Common myeloid progenitor, CD34-positive (primary cell): ENCODE data around the gene PLCB4.

Experiments
- CTCF ChIA-PET: fragments of 350-600 bp; sonication (Branson Sonifier 250); formaldehyde crosslinking; loops from one replicate; lab custom pipeline; 2021; ENCODE audit warnings: antibody characterized with exemption; lab: Charles Lee
- POLR2A ChIA-PET: fragments of 350-600 bp; sonication (Branson Sonifier 250); formaldehyde crosslinking; loops from one replicate; lab custom pipeline; 2021; ENCODE audit warnings: antibody characterized with exemption; lab: Charles Lee
- DNase-seq, 3 donors: peaks; one replicate each; pipeline versions ENCODE4 v3.0.0 to v3.0.0-alpha.2; 2013
- H3K27ac ChIP-seq, 2 experiments: 1 replicate in 1 of 2; 2 replicates in 1 of 2; pipeline ENCODE4 v1.7.0; 2013; ENCODE audit warnings: inconsistent platforms in 2 of 2, low read length in 2 of 2, mild to moderate bottlenecking in 2 of 2, low read depth in 1 of 2, moderate library complexity in 1 of 2; ENCODE audit not compliant: severe bottlenecking in 2 of 2, insufficient read depth in 1 of 2, poor library complexity in 1 of 2
- H3K27me3 ChIP-seq, 5 experiments: replicated peaks in 2 of 5; 1 replicate in 3 of 5; 2 replicates in 2 of 5; pipeline versions ENCODE4 v1.6.1 to v1.7.0; 2013; ENCODE audit warnings: low read length in 4 of 5, mild to moderate bottlenecking in 2 of 5, moderate library complexity in 2 of 5, inconsistent platforms in 1 of 5; ENCODE audit not compliant: insufficient read depth in 5 of 5, control insufficient read depth in 4 of 5
- H3K36me3 ChIP-seq, 4 experiments: 1 replicate in 2 of 4; 2 replicates in 2 of 4; pipeline versions ENCODE4 v1.6.1 to v1.7.0; 2013; ENCODE audit warnings: low read length in 3 of 4, control low read depth in 1 of 4, mild to moderate bottlenecking in 1 of 4; ENCODE audit not compliant: control insufficient read depth in 4 of 4, insufficient read depth in 4 of 4
- H3K4me1 ChIP-seq, 4 experiments: 1 replicate in 3 of 4; 2 replicates in 1 of 4; pipeline versions ENCODE4 v1.6.1 to v1.7.1; 2013; ENCODE audit warnings: low read length in 3 of 4, mild to moderate bottlenecking in 3 of 4, control low read depth in 1 of 4, inconsistent platforms in 1 of 4, moderate library complexity in 1 of 4; ENCODE audit not compliant: control insufficient read depth in 4 of 4, insufficient read depth in 4 of 4; ENCODE audit errors: control extremely low read depth in 1 of 4
- H3K4me3 ChIP-seq, 7 experiments: 1 replicate in 4 of 7; 2 replicates in 3 of 7; pipeline versions ENCODE4 v1.5.1 to v1.7.0; 2013; ENCODE audit warnings: mild to moderate bottlenecking in 7 of 7, low read length in 6 of 7, moderate library complexity in 6 of 7, inconsistent platforms in 2 of 7, low read depth in 2 of 7, control low read depth in 1 of 7; ENCODE audit not compliant: insufficient read depth in 4 of 7, control insufficient read depth in 1 of 7; ENCODE audit errors: extremely low read depth in 1 of 7
- H3K9me3 ChIP-seq, 5 experiments: 1 replicate in 4 of 5; 2 replicates in 1 of 5; pipeline versions ENCODE4 v1.6.1 to v1.7.1; 2013; ENCODE audit warnings: low read length in 4 of 5, mild to moderate bottlenecking in 2 of 5, inconsistent platforms in 1 of 5, low read depth in 1 of 5, moderate library complexity in 1 of 5; ENCODE audit not compliant: control insufficient read depth in 4 of 5, insufficient read depth in 2 of 5; ENCODE audit errors: control extremely low read depth in 1 of 5
- WGBS: methylation state at CpG from one replicate; pipeline ENCODE4 v1.1.5; 2013; ENCODE audit not compliant: insufficient coverage; 5-methylcytosine and 5-hydroxymethylcytosine counted together

The PLCB4 gene

GRCh38 chr20:9515214-9515585 lies 446.3 kb downstream of the PLCB4 start:
- H3K9me3 ChIP-seq, result peaks cover 0 to 2% (median 0%) of the 10 kb centered on the region in 5 experiments
- CTCF ChIA-PET, result interaction anchor here (1.9 kb wide), 1 partner anchor 12 kb away, joined by 6 read pairs; no protein-coding TSS in a partner anchor
- 21% methylated on average over 5 of the region's 13 CpGs for WGBS
- no peaks in the 10 kb centered on the region for H3K36me3 ChIP-seq
- peaks cover 3 to 26% (median 15%) of the 10 kb centered on the region in 4 experiments for H3K4me1 ChIP-seq
- POLR2A ChIA-PET, result no interaction called here
- no peak overlapping the region for H3K27ac ChIP-seq
- no peak for DNase-seq
- H3K27me3 ChIP-seq, result peaks cover 37 to 99% (median 49%) of the 10 kb centered on the region in 5 experiments
- no peak overlapping the region for H3K4me3 ChIP-seq

- peaks cover 32 to 99% (median 49%) of the 10 kb centered on the region in 5 experiments for H3K27me3 ChIP-seq
- POLR2A ChIA-PET, result no interaction called here
- H3K27ac ChIP-seq, result no peak overlapping the region
- CTCF ChIA-PET, result interaction anchor here (1.9 kb wide), 1 partner anchor 12 kb away, joined by 6 read pairs; no protein-coding TSS in a partner anchor
- peaks cover 0 to 2% (median 0%) of the 10 kb centered on the region in 5 experiments for H3K9me3 ChIP-seq
- H3K36me3 ChIP-seq, result no peaks in the 10 kb centered on the region
- WGBS, result under 1% methylated on average over 38 of the region's 38 CpGs
- peaks cover 3 to 26% (median 15%) of the 10 kb centered on the region in 4 experiments for H3K4me1 ChIP-seq
- H3K4me3 ChIP-seq, result peak overlapping the region in 6 of 7 experiments; percentile 24 to 69 (median 60)
- peak in 2 of 3 donors; percentile 32 to 48 for DNase-seq
Observed at GRCh38 chr20:9515741-9516233, 446.9 kb downstream of the PLCB4 start.

DNA sequence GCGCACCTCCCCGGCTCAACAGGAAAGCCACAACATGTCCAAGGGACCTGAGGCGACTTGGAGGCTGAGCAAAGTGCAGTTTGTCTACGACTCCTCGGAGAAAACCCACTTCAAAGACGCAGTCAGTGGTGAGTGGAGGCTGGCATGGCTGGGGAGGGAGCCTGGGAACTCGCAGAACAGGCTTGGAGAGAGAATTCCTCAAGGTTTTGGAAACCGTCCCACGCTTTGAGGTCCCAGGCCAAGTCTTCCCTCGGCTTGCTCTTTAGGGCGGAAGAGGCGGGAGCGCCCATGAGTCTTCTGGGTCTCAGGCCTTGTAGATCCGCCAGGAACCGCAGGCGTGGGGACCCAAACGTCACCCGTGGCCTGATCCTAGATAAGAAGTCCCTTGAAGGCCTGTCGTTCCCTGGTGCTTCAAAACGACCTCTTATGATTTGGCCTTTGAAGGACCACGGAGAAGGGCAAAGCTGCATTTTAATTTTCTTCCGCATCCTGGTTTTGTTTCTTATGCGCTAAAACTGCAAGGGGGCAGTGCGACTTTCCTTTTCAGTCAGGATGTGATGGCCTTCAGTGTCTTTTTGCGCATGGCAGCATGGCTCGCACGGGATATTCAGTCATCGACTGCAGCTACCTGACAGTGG lies 447.5 kb downstream of the PLCB4 start:
- Histone ChIP-seq H3K36me3 (no peaks in the 10 kb centered on the region), H3K27ac (no peak overlapping the region), H3K9me3 (peaks cover 0 to under 1% (median 0%) of the 10 kb centered on the region in 5 experiments), H3K27me3 (peaks cover 28 to 100% (median 51%) of the 10 kb centered on the region in 5 experiments), H3K4me1 (peaks cover 3 to 26% (median 15%) of the 10 kb centered on the region in 4 experiments), H3K4me3 (peak overlapping the region in 6 of 7 experiments; percentile 24 to 69 (median 60))
- POLR2A ChIA-PET, result no interaction called here
- 2% methylated on average over 28 of the region's 28 CpGs for WGBS
- CTCF ChIA-PET, result no interaction called here
- DNase-seq, result peak in 2 of 3 donors; percentile 24 to 33

DNA sequence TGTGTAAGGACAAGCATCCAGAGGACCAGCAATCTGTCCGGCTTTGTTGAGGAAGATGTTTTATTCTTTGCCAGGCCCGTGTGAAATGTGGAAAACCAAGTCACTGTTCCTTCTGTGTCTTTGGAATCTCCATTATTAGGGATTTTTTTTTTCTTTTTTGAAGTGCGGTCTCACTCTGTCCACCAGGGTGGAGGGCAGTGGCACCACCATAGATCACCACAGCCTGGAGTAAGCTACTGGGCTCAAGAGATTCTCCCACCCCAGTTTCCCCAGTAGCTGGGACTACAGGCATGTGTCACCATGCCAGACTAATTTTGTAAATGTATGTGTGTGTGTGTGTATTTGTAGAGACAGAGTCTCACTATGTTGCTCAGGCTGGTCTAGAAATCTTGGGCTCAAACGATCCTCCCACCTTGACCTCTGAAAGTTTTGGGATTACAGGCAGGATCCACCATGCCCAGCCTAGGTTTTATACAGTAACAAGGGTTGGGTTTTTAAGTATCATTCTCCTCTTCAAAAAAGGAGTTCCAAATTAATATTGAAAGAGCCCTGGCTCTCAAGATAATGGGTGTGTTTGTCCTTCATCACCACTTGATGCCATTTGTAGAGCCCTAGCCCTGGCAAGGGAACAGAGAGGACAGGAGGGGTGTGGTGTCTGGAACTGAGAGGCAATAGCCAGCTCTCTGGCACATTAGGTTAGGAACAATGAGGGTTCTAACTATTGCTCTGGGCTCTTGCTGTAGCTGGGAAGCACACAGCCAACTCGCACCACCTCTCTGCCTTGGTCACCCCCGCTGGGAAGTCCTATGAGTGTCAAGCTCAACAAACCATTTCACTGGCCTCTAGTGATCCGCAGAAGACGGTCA lies 448.6 kb downstream of the PLCB4 start:
- peaks cover 21 to 97% (median 50%) of the 10 kb centered on the region in 5 experiments for H3K27me3 ChIP-seq
- WGBS, result 42% methylated on average over 8 of the region's 8 CpGs
- CTCF ChIA-PET, result no interaction called here
- H3K27ac ChIP-seq, result no peak overlapping the region
- no peak overlapping the region for H3K4me3 ChIP-seq
- no peaks in the 10 kb centered on the region for H3K9me3 ChIP-seq
- peaks cover 3 to 26% (median 15%) of the 10 kb centered on the region in 4 experiments for H3K4me1 ChIP-seq
- POLR2A ChIA-PET, result no interaction called here
- DNase-seq, result no peak
- no peaks in the 10 kb centered on the region for H3K36me3 ChIP-seq

GRCh38 chr20:9518576-9519175 lies 449.8 kb downstream of the PLCB4 start:
- Histone ChIP-seq H3K4me1 (peaks cover 3 to 26% (median 15%) of the 10 kb centered on the region in 4 experiments), H3K36me3 (no peaks in the 10 kb centered on the region), H3K27me3 (peaks cover 14 to 92% (median 50%) of the 10 kb centered on the region in 5 experiments)

DNA sequence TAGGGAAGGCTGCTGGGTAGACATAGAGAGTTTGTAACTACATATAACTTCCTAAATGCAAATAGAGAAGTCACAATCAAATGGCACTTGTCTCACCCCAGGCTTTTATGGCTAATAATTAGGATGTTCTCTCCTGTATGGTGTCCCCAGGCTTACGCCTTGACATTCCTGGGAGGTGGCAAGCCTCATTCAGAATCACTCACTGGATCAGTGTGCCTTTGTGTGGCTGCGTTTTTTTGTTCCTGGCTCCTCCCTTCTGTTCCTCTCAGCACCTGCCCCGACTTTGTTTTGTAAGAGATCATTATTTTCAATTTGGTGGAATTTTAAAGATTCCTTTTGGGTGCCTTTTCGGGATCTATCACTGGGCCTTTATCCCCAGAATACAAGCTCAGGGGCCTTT lies 451.2 kb downstream of the PLCB4 start:
- no peak for DNase-seq
- H3K36me3 ChIP-seq, result no peaks in the 10 kb centered on the region
- POLR2A ChIA-PET, result no interaction called here
- H3K9me3 ChIP-seq, result no peaks in the 10 kb centered on the region
- 80% methylated on average over 1 of the region's 4 CpGs for WGBS
- no peak overlapping the region for H3K27ac ChIP-seq
- H3K4me1 ChIP-seq, result peaks cover 0 to 18% (median 11%) of the 10 kb centered on the region in 4 experiments
- CTCF ChIA-PET, result interaction anchor here (0.9 kb wide), 1 partner anchor 57 kb away, joined by 3 read pairs; no protein-coding TSS in a partner anchor
- H3K27me3 ChIP-seq, result peaks cover 6 to 78% (median 41%) of the 10 kb centered on the region in 5 experiments
- no peak overlapping the region for H3K4me3 ChIP-seq

More at GRCh38 chr20:9518576-9519175, 449.8 kb downstream of the PLCB4 start:
- Histone ChIP-seq H3K27ac (no peak overlapping the region), H3K4me3 (no peak overlapping the region), H3K9me3 (no peaks in the 10 kb centered on the region)
- CTCF ChIA-PET, result no interaction called here
- no peak for DNase-seq
- POLR2A ChIA-PET, result no interaction called here
- 28% methylated on average over 6 of the region's 8 CpGs for WGBS
